Measurements from ENCODE around the gene PTPRK.

PTPRK gene

GRCh38 chr6:128276311-128276710 lies 244.1 kb downstream of the PTPRK start:
- DNase-seq, result no peak

GRCh38 chr6:128275681-128276080 lies 244.7 kb downstream of the PTPRK start:
- no peak for DNase-seq

GRCh38 chr6:128275030-128275429 lies 245.4 kb downstream of the PTPRK start:
- DNase-seq, result no peak

DNA sequence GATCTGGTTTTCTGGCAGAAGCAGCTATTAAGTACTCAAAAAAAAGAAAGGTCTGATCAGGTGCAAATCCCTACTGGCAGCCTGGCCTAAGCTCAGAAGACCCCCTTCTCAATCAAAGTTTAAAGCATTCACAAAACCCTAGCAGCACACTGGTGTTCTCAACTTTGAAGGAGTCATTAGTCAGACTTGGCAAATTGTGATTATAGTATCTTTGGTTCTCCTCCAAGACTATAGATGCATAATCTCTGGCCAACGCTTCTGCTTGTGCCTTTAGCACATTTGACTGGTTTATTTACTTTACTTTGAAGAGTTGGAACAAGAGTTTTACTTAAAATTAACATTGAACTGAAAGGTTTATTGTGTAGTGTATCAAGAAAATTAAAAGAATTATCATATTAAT lies 248.9 kb downstream of the PTPRK start:
- no peak for DNase-seq

DNA sequence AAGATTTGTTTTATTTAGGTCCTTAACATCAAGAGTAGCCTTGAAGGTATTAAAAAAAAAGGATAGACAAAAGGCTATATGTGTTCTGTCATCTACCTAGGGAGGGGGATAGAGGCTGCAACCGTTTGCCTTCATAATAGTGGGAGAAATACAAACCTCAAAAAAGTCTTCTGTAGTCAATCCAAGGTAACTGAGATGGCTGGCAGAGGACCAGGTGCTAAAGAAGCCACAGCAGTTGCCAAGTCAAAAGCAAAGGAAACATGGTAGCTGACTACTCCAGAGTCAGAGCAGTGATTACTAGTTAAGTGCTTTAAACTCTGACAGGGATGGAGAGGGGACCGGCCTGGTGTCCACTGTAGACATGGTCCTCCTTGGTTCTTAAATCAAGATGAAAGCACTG lies 249.4 kb downstream of the PTPRK start:
- no peak for DNase-seq

DNA sequence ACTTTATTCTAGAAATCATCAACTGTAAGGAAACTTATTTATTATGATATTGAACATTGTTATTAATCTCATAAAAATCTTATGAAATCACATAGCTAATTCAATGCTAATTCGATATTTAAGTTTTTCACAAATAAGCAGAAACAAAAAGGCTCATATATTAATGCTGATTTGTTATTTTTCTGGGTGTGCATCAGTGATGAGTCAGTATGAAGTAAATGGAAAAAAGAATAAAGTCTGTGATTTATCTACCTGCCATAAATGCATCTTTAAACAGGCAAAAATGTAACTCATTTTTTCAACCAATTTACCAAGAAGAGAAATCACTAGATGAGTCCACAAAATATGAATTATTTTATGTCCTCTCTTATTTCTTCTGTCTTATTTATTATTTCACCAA lies 253.5 kb downstream of the PTPRK start:
- DNase-seq, result no peak

DNA sequence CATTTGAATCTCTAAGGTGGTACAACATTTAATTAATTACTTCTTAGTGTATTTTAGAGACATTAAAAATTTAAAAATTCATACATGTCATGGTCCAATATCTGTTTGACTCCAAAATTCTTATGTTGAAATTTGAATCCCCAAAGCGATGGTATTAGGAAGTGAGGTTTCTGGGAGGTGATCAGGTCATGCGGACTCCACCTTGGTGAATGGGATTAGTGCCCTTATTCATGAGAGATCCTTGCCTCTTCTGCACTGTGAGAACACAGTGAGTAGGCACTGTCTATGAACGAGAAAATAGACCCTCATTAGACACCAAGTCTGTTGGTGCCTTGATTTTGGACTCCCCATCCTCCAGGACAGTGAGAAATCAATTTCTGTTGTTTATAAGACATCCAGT lies 254.7 kb downstream of the PTPRK start:
- no peak for DNase-seq

DNA sequence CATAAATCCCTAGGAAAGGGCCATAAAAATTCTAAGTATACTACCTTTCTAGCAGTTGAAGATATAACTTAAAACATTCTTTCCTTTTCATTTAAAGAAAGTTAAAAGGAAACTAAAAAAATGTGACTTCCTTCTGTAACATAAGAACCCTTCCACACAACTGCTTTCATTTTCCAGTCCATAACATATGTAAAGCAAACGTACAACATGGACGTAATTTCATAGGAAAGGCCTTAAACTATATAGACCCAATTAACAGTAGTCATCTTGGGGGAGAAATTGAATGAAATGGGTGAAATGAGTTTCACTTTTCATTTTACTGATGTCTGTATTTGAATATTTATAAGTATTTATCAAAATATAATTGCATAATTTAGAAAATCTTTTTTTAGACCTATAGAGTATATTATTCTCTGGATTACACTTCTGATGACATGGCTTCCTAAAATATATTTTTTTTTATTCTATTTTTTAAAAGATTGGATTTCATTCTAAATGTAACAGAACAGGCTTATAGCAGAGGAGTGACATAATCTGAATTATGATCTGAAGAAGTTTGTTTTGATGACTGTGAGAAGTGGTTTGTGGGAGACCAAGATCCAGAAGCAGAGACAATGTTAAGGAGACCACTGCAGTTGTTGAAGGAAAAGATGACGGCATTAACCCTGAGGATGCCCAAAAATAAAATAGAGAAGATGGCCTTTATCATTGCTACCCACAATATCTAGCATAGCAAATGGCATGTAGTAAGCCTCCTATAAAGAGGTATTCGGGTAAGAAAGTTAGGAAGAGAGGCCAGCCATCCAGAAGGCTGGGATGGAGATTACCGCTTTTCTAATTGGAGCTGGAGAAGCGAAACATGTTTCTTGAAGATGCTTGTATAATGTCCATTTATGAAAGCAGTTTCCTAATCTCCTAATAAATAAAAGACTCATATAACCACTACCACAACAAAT lies 260.4 kb downstream of the PTPRK start:
- no peak for DNase-seq

DNA sequence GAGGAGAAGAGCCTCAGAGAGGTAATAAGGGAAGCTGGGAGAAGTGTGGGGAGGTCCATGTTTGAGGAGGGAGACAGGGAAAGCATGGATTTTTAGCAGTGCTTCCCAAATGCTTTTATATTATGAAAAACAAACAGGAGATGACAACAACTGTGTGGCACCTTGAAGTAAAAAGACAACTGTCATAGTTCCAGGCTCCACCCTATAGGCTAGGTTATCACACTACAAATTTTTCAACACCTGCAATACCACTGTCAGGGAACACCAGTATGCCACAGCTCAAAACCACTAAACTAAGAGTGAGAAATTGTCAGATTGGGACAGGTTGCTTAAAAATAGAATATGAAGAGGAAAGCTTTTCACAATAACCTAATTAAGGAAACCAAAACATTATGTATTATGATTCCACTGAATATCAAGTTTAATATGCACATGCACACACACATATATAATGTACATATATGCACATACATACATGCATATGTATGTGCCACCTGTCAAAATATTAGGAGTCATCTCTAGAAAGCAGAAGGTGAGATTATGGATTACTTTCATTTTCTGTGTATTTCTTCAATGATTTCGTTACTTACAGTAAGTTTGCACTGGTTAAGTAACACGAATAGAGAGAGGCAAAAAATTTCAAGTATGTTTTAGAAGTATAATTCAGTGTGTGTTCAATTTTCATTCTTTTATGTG lies 261.2 kb downstream of the PTPRK start:
- no peak for DNase-seq

DNA sequence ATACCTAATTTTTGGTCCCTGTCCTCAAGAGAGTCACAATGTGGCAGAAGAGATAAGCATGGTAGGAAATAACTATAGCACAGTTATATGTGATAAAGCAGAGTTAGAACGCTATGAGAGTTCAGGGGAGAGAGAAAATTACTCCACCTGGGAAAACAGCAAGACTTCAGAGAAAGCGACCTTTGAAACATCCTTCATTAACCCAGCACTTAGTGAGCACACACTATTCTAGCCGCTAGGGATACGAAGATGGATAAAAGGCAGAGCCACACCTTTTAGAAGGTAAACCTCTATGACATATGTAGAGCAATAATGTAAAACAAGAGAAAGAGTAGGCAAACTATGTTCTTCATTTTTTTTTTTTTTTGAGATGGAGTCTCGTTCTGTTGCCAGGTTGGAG lies 264.3 kb downstream of the PTPRK start:
- DNase-seq, result no peak

GRCh38 chr6:128252341-128253176 lies 267.8 kb downstream of the PTPRK start:
- DNase-seq, result peak; percentile 18

GRCh38 chr6:128251445-128252340 lies 268.7 kb downstream of the PTPRK start:
- DNase-seq, result no peak

- no peak for DNase-seq
These were observed 269.9 kb downstream of the PTPRK start for GRCh38 chr6:128250370-128251070.

DNA sequence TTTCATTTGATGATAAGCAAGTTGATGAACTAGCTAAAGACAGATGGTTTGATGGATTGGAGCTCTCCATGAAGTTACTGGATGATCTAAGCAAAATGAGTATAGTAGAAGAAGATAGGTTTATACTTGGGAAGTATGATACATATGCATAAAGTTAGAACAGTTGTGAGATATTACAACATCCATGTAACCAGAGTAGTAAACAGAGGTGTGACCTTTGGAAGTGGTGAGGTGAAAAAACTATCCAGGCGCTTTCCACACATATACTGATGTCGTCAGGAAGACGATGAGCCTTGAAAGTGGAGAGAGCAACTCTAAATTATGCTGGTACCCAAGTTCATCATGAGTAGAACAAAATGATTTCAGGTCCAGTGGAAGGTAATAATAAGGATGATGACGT lies 271.0 kb downstream of the PTPRK start:
- DNase-seq, result no peak

DNA sequence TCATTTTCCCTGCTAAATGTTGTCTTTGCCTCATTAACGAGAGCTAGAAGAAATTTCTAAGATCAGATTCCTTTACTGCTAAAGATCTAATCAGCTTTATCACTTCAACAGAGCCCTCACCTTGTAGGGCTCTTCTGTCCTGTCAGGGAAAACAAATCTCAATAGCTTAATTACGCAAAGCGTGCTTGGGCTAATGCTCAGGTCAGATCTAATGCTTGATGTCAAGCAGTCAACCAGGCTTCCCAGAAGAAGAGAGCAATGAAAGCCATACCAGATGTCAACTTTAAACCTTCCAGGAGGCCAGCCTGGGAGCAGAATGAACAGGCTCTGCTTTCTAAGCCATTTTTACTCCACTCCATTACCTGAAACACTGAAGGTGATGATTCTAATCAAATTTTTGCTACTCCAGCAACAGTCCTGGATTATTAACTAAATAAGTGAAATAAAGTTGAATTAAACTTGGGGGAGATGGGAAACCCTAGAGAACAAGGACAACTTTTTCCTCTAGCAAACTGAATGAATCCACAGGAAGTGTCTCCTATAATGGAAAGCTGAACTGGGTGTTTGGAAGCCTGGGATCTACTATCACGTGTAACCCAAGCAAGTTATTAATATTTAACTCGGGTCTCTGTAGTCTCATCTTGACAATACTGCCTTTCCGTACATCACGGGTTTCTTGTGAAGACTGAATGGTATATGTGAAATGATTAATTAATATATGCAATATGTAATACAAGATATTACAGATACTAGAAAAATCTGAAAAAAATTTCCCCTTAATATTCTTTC lies 273.7 kb downstream of the PTPRK start:
- DNase-seq, result no peak

- DNase-seq, result no peak
These were observed 275.5 kb downstream of the PTPRK start for GRCh38 chr6:128244751-128245405.

DNA sequence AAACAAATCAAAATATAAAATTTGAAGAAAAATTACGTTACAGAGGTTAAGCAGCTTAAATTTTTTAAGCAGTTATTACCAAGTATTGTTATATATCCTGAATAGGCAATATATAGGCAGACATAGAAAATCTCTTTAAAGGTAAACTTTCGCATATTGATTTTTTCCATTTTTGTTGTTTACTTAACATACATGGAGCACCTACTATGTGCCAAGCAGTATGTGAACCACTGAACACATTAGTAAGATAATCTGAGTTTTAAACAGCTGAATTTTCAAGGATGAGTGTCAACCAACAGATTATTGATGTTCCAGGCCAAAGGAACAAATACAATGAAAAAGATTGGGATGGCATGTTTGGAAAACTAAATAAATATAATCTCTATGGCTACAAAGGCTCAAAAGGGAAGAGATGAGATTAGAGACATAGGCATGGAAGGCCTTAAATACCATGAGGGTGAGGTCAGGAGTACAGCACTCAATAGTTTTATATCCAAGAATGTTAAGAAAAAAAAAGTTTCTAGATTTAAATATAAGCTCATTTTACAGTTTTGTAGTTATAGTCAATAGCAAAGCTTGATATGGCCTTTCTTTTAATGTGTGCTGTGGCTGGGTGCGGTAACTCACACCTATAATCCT lies 277.5 kb downstream of the PTPRK start:
- DNase-seq, result no peak

DNA sequence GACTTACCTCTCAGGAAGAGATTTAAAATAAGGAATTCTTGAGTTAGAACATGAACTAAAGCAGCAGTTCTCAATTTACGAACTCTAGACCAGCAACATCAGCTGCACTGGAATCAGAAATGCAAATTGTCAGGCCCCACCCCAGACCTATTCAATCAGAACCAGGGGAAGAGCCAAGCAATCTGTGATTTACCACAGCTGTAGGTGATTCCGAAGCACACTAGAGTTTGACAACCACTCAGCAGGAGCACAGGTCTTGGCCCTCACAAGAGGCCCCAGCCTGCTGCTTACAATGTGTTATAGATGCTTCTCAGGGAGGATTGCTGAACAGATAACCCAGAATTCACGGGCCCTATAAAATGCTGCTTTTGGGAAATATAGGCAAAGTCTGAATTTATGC lies 279.2 kb downstream of the PTPRK start:
- no peak for DNase-seq

- DNase-seq, result no peak
These were observed 280.4 kb downstream of the PTPRK start for GRCh38 chr6:128240024-128240428.

DNA sequence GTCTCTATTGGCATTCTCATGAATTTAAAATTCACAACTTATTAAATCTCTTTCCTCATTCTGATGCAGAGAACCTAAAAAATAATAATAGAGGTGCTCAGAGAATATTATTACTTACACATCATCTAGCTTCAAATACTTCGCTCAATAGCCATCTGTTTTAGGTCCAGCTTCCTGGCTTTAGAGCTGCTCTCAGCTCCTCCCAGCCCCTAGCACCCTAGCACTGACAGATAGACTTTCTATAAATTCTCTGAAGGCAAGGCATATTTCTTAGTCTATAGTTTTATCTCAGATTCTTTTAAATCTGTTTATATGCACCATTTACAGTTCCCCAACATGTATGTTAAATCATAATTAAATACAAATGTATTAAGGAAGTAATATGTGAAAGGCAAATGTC lies 281.3 kb downstream of the PTPRK start:
- DNase-seq, result no peak
